Adrenal gland (tissue), 12 donors: ENCODE measurements around the gene CELF2. TPM values are rescaled to one million over a fixed set of nuclear protein-coding genes. Genes with fewer than 3 reads are reported as not detected.

Experiments used
- DNase-seq, 7 donors: peaks; one replicate each; pipeline ENCODE4 v3.0.0-alpha.2; 2019 to 2020
- H3K27ac ChIP-seq, 5 donors: fragments of 200-600 bp; sonication (generic) in 4 of 5; 1 replicate in 3 of 5; 2 replicates in 2 of 5; pipeline versions ENCODE4 v1.5.1 to v1.8.0; 2016 to 2020; ENCODE audit warnings: mild to moderate bottlenecking in 1 of 5
- H3K27me3 ChIP-seq: fragments of 200-600 bp; 2 replicates; pipeline ENCODE4 v1.8.0; 2021
- H3K36me3 ChIP-seq, 2 donors: fragments of 200-600 bp; replicated peaks in 1 of 2; 1 replicate in 1 of 2; 2 replicates in 1 of 2; pipeline versions ENCODE4 v1.5.1 to v1.8.0; 2018 to 2022
- H3K4me1 ChIP-seq, 2 donors: fragments of 200-600 bp; replicated peaks in 1 of 2; 1 replicate in 1 of 2; 2 replicates in 1 of 2; pipeline versions ENCODE4 v1.5.1 to v1.8.0; 2018 to 2021
- H3K4me3 ChIP-seq, 4 donors: fragments of 200-600 bp; sonication (generic) in 3 of 4; one replicate each; pipeline ENCODE4 v1.5.1; 2016 to 2018
- H3K9me3 ChIP-seq, 3 donors: fragments of 200-600 bp; sonication (generic) in 1 of 3; replicated peaks in 1 of 3; 1 replicate in 2 of 3; 2 replicates in 1 of 3; pipeline versions ENCODE4 v1.5.1 to v1.8.0; 2016 to 2021
- CTCF ChIP-seq, 6 experiments: fragments of 450-650 bp in 4 of 6; fragments of 200-600 bp in 2 of 6; sonication (generic) in 1 of 6; IDR thresholded peaks; 1 replicate in 5 of 6; 2 replicates in 1 of 6; pipeline versions ENCODE4 v1.5.1 to v1.8.0; 2016 to 2021; ENCODE audit warnings: antibody characterized with exemption in 6 of 6, mild to moderate bottlenecking in 2 of 6, moderate library complexity in 1 of 6
- POLR2A ChIP-seq, 2 donors: fragments of 450-650 bp; IDR thresholded peaks; one replicate each; pipeline ENCODE4 v1.6.1; 2017; ENCODE audit warnings: antibody characterized with exemption in 2 of 2, mild to moderate bottlenecking in 2 of 2, moderate library complexity in 1 of 2
- WGBS, 4 donors: extraction: QIAGEN DNeasy Blood & Tissue Kit in 2 of 4; methylation state at CpG; one replicate each; pipeline versions ENCODE4 v1.1.5 to v1.1.7; 2013 to 2017; 5-methylcytosine and 5-hydroxymethylcytosine counted together
- intact Hi-C, 2 donors: fragments of 100-400 bp; cut with DNase I; formaldehyde crosslinking; loops; one replicate each; pipeline versions ENCODE4 v1.14.1 to v1.15.0; 2022 to 2023
- polyA plus RNA-seq, 3 donors: library from polyadenylated mRNA; stranded (reverse); fragments of 200-250 nt in 2 of 3; fragments of 350-450 nt in 1 of 3; fragmentation: Illumina TruSeq in 1 of 3; extraction: RNeasy Lipid Tissue Mini Kit (QIAGEN cat#74804) in 1 of 3; gene quantifications; one replicate each; pipeline ENCODE4 v1.2.3, GENCODE V29; 2013 to 2014
- total RNA-seq, 9 donors: library from RNA; depleted of rRNA in 4 of 9; stranded (reverse); fragments of >200 nt in 4 of 9; fragments of 120-200 nt in 1 of 9; fragmentation: NEBNext Ultra II Directional in 1 of 9; extraction: Animal tissue kit (Norgen Biotek cat#: 25700) in 1 of 9; gene quantifications; one replicate each; pipeline versions ENCODE4 v1.1.0 to v1.2.4, GENCODE V29; 2013 to 2023
- donor health status: healthy with polysubstance abuse.
- donor health status: Bipolar disorder and iron deficiency.
- donor health status: DM: yes; HTN: yes; CAD: no.
- donor health status: DM: no; HTN: no; CAD: no.
- donor health status: DM: no; HTN: no; CAD: no.
- donor health status: DM: yes; HTN: yes; CAD: no.

The CELF2 gene
- total and polyA plus RNA-seq, 12 donors = 2.7 to 26.0 (median 10.3) TPM

- no peak overlapping the region for H3K27ac ChIP-seq
- no peaks in the 10 kb centered on the region for H3K4me1 ChIP-seq
- H3K4me3 ChIP-seq = no peak overlapping the region
- no peaks in the 10 kb centered on the region for H3K36me3 ChIP-seq
- intact Hi-C loops = no loop called here
- DNase-seq = no peak
- no peak for TF ChIP-seq POLR2A (IDR thresholded peaks at IDR 0.05)
- WGBS, 4 donors = 86 to 95% (median 87%) methylated on average over 4 of the region's 4 CpGs
- H3K27me3 ChIP-seq = no peaks in the 10 kb centered on the region
- H3K9me3 ChIP-seq = no peaks in the 10 kb centered on the region
These were observed 25.4 kb downstream of the CELF2 start for GRCh38 chr10:11043039-11043438.

- no peaks in the 10 kb centered on the region for H3K27me3 ChIP-seq
- no peaks in the 10 kb centered on the region for H3K4me1 ChIP-seq
- DNase-seq = no peak
- no peak overlapping the region for H3K27ac ChIP-seq
- intact Hi-C loops = no loop called here
- TF ChIP-seq CTCF (IDR thresholded peaks at IDR 0.05) = no peak
- no peak for TF ChIP-seq POLR2A (IDR thresholded peaks at IDR 0.05)
- H3K4me3 ChIP-seq = no peak overlapping the region
- no peaks in the 10 kb centered on the region for H3K9me3 ChIP-seq
- H3K36me3 ChIP-seq = no peaks in the 10 kb centered on the region
- WGBS, 4 donors = 88 to 93% (median 91%) methylated on average over 22 to 23 of the region's 23 CpGs
These were observed 25.9 kb downstream of the CELF2 start for GRCh38 chr10:11043446-11044127.

GRCh38 chr10:11045487-11045886 lies 27.8 kb downstream of the CELF2 start:
- Histone ChIP-seq H3K4me1 (peaks cover 0 to 3% of the 10 kb centered on the region in 2 donors), H3K4me3 (no peak overlapping the region), H3K27me3 (no peaks in the 10 kb centered on the region), H3K36me3 (no peaks in the 10 kb centered on the region), H3K27ac (no peak overlapping the region), H3K9me3 (no peaks in the 10 kb centered on the region)
- 90 to 95% (median 94%) methylated on average over 3 of the region's 3 CpGs for WGBS, 4 donors
- intact Hi-C loops = no loop called here
- no peak for DNase-seq
- TF ChIP-seq POLR2A (IDR thresholded peaks at IDR 0.05) (no peak), CTCF (IDR thresholded peaks at IDR 0.05) (no peak)

- intact Hi-C loops = no loop called here
- H3K4me3 ChIP-seq = no peak overlapping the region
- no peaks in the 10 kb centered on the region for H3K36me3 ChIP-seq
- 80 to 89% (median 87%) methylated on average over 22 to 23 of the region's 23 CpGs for WGBS, 4 donors
- no peaks in the 10 kb centered on the region for H3K9me3 ChIP-seq
- peaks cover 0 to 3% of the 10 kb centered on the region in 2 donors for H3K4me1 ChIP-seq
- H3K27ac ChIP-seq = no peak overlapping the region
- H3K27me3 ChIP-seq = no peaks in the 10 kb centered on the region
- no peak for TF ChIP-seq POLR2A (IDR thresholded peaks at IDR 0.05)
- TF ChIP-seq CTCF (IDR thresholded peaks at IDR 0.05) = no peak
- no peak for DNase-seq
These were observed 28.5 kb downstream of the CELF2 start for GRCh38 chr10:11045995-11046775.
